Tibial artery (tissue), 4 donors: ENCODE data around the gene JMJD8.
"Not testable (repeated sequence)": the region's sequence is repeated elsewhere in the genome, so short reads cannot be mapped to it uniquely, and the experiment has no call there.

Experiments used
- DNase-seq, 2 donors: peaks; one replicate each; pipeline ENCODE4 v3.0.0-alpha.2; 2019
- H3K27ac ChIP-seq, 2 donors: fragments of 200-600 bp; sonication (generic) in 1 of 2; 1 replicate in 1 of 2; 2 replicates in 1 of 2; pipeline ENCODE4 v1.5.1; 2018 to 2019; ENCODE audit warnings: mild to moderate bottlenecking in 1 of 2
- H3K27me3 ChIP-seq, 2 donors: fragments of 200-600 bp; sonication (generic) in 1 of 2; one replicate each; pipeline versions ENCODE4 v1.5.1 to v1.6.0; 2016 to 2019
- H3K36me3 ChIP-seq, 3 donors: fragments of 200-600 bp; sonication (generic) in 2 of 3; one replicate each; pipeline ENCODE4 v1.5.1; 2016 to 2019; ENCODE audit warnings: mild to moderate bottlenecking in 2 of 3
- H3K4me1 ChIP-seq, 4 donors: fragments of 200-600 bp; sonication (generic) in 2 of 4; 1 replicate in 3 of 4; 2 replicates in 1 of 4; pipeline ENCODE4 v1.5.1; 2016 to 2019
- H3K4me3 ChIP-seq, 2 donors: fragments of 200-600 bp; sonication (generic) in 1 of 2; 1 replicate in 1 of 2; 2 replicates in 1 of 2; pipeline ENCODE4 v1.5.1; 2018 to 2019; ENCODE audit warnings: mild to moderate bottlenecking in 2 of 2
- H3K9me3 ChIP-seq, 3 donors: fragments of 200-600 bp; sonication (generic) in 1 of 3; one replicate each; pipeline ENCODE4 v1.5.1; 2016 to 2019
- intact Hi-C: fragments of 100-400 bp; cut with DNase I; formaldehyde crosslinking; loops from one replicate; pipeline ENCODE4 v1.15.0; 2023; ENCODE audit warnings: low total_unique reads
- TF ChIP-seq, protein P1 (sequence below), 2 experiments: fragments of 200-600 bp in 1 of 2; fragments of 450-650 bp in 1 of 2; IDR thresholded peaks; one replicate each; pipeline ENCODE4 v1.5.1; 2017 to 2019; ENCODE audit warnings: antibody characterized with exemption in 2 of 2, mild to moderate bottlenecking in 1 of 2, moderate library complexity in 1 of 2

Gene JMJD8

DNA sequence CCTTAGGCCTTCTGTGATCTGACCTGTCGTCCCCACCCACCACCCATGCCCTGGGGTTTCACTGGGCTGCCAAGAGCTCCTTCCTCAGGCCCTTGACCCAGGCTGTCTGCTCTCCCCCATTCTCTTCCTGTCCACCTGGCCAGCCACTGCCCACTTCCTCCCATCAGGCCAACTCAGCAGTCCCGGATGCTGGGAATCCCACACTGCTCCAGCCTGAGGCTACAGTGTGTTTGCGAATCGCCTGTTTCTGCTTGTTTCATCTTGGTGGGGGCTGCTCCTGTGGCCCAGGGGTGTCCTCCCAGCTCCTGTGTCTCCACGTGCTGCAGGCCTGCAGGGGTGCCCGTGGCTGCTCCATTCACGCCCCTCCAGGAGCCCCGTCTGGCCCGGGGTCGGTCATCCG, 29.9 kb upstream of the JMJD8 start:
- TF ChIP-seq, protein P1, sequence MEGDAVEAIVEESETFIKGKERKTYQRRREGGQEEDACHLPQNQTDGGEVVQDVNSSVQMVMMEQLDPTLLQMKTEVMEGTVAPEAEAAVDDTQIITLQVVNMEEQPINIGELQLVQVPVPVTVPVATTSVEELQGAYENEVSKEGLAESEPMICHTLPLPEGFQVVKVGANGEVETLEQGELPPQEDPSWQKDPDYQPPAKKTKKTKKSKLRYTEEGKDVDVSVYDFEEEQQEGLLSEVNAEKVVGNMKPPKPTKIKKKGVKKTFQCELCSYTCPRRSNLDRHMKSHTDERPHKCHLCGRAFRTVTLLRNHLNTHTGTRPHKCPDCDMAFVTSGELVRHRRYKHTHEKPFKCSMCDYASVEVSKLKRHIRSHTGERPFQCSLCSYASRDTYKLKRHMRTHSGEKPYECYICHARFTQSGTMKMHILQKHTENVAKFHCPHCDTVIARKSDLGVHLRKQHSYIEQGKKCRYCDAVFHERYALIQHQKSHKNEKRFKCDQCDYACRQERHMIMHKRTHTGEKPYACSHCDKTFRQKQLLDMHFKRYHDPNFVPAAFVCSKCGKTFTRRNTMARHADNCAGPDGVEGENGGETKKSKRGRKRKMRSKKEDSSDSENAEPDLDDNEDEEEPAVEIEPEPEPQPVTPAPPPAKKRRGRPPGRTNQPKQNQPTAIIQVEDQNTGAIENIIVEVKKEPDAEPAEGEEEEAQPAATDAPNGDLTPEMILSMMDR (IDR thresholded peaks at IDR 0.05), result no peak
- no peaks in the 10 kb centered on the region for H3K36me3 ChIP-seq
- H3K27ac ChIP-seq, result no peak overlapping the region
- no peak overlapping the region for H3K4me3 ChIP-seq
- intact Hi-C loops, result loop anchor here (2.0 to 5.0 kb wide), 2 partner anchors 27 to 343 kb away; partner anchors contain the start of gene CIAO3
- H3K27me3 ChIP-seq, result peaks cover 0 to 52% of the 10 kb centered on the region in 2 donors
- no peak for DNase-seq
- peaks cover 0 to 43% (median 29%) of the 10 kb centered on the region in 4 donors for H3K4me1 ChIP-seq
- H3K9me3 ChIP-seq, result no peaks in the 10 kb centered on the region

DNA sequence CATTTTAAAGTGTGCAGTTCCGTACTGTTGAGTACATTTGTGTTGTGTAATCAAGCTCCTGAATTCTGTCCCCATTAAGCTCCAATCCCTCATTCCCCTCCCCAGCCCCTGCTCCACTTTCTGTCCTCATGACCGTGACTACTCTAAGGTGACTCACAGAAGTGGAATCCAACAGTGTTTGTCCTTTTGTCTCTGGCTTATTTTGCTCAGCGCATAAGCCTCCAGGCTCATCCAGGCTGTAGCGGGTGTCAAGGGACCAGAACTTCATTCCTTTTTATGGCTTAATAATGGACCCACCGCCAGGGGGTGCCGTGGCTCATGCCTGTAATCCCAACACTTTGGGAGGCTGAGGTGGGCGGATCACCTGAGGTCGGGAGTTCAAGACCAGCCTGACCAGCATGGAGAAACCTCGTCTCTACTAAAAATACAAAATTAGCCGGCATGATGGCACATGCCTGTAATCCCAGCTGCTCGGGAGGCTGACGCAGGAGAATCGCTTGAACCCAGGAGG, 28.7 kb upstream of the JMJD8 start:
- intact Hi-C loops, result loop anchor here (2.0 to 5.0 kb wide), 2 partner anchors 74 to 345 kb away; no protein-coding TSS in a partner anchor
- not testable (repeated sequence) for H3K4me3 ChIP-seq, DNase-seq, H3K27ac ChIP-seq, H3K9me3 ChIP-seq, H3K36me3 ChIP-seq
- Histone ChIP-seq H3K4me1 (peaks cover 0 to 40% (median 29%) of the 10 kb centered on the region in 4 donors), H3K27me3 (peaks cover 0 to 65% of the 10 kb centered on the region in 2 donors)

DNA sequence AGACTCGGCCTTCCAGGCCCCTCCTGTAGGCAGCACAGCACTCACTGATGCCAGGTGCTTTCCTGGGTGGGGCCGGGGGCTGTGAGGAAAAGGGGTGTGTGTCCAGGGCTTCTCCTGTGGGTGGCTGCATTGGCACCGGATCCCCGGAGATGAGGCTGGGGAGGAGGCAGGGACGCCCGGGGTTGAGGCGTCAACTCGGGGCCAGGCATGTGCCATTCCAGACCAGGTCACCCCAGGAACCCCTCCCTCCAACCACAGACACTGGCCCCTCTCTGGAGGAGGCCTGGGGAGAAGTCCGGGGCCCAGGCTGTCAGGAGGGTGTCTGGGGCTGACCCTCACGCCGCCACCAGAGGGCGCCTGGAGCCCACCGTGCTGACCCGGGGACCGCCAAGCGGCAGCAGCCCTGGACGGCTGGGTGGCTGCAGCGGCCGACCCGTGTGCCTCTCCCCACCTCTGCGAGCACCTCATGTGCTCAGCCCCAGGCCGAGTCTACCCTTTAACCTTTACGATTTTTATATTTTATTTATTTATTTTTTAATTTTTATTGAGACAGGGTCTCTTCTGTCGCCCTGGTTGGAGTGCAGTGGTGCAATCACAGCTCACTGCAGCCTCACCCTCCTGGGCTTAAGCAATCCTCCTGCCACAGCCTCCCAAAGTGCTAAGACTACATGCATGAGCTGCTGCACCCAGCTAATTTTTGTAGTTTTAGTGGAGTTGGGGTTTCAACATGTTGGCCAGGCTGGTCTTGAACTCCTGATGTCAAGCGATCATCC, 27.6 kb upstream of the JMJD8 start:
- no peaks in the 10 kb centered on the region for H3K9me3 ChIP-seq
- H3K27ac ChIP-seq, result no peak overlapping the region
- intact Hi-C loops, result loop anchor here (2.0 to 5.0 kb wide), 2 partner anchors 75 to 346 kb away; no protein-coding TSS in a partner anchor
- H3K4me3 ChIP-seq, result no peak overlapping the region
- TF ChIP-seq, protein P1 (IDR thresholded peaks at IDR 0.05), result peak; percentile 87 to 95
- no peaks in the 10 kb centered on the region for H3K36me3 ChIP-seq
- DNase-seq, result peak; percentile 57 to 83
- peaks cover 0 to 72% of the 10 kb centered on the region in 2 donors for H3K27me3 ChIP-seq
- peaks cover 0 to 43% (median 28%) of the 10 kb centered on the region in 4 donors for H3K4me1 ChIP-seq

DNA sequence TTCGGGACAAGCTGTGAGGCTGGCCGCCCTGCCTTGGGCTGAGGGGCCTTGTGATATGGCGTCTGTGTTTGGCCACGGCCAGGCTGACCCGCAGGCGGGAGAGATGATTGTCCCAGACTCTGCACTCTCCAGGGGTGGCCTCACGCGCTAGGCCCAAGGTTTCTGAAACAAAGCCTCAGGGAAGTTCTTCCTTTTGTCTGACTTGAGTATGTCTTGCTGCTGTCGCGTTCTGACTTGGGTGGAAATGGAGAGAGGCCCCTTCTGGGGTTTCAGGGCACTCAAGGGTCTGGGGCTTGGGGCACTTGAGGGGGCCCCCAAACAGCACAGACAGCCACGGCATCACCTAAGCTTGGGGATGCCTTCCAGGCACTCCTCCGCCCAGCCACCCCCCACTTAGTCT, 26.9 kb upstream of the JMJD8 start:
- no peak overlapping the region for H3K27ac ChIP-seq
- TF ChIP-seq, protein P1 (IDR thresholded peaks at IDR 0.05), result no peak
- DNase-seq, result no peak
- H3K9me3 ChIP-seq, result no peaks in the 10 kb centered on the region
- intact Hi-C loops, result loop anchor here (5.0 kb wide), 1 partner anchor 346 kb away; no protein-coding TSS in a partner anchor
- H3K4me3 ChIP-seq, result no peak overlapping the region
- H3K36me3 ChIP-seq, result no peaks in the 10 kb centered on the region
- peaks cover 0 to 43% (median 27%) of the 10 kb centered on the region in 4 donors for H3K4me1 ChIP-seq
- H3K27me3 ChIP-seq, result peaks cover 0 to 72% of the 10 kb centered on the region in 2 donors

DNA sequence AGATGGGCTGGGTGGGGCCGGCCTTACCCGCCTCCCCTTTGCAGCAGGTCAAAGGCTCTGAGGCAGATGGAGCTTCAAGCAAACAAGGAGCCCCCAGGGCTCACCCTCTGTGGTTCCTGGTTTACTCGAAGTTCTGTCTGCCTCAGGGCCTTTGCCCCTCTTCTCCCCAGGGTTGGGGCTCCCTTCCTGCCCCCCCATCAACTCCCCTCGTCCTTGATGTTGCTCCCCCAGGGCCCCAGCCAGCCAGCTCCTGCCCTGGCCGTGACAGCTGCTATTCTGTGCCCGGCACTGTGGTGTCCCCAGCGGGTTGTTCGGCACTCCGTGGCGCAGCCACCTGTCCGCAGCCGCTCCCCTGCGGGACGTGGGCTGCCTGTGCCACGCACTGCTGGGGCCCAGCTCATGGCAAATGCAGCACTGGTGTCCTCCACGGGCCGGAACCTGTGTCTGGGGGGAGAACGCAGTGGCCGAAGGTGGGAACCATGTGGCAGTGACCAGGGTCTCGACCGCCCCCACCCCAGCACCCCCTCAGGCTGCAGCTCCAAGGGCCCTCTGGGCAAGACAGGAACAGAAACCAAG, 26.5 kb upstream of the JMJD8 start:
- Histone ChIP-seq H3K4me1 (peaks cover 0 to 40% (median 25%) of the 10 kb centered on the region in 4 donors), H3K4me3 (no peak overlapping the region), H3K27ac (no peak overlapping the region), H3K27me3 (peaks cover 0 to 71% of the 10 kb centered on the region in 2 donors), H3K36me3 (no peaks in the 10 kb centered on the region), H3K9me3 (no peaks in the 10 kb centered on the region)
- TF ChIP-seq, protein P1 (IDR thresholded peaks at IDR 0.05), result no peak
- intact Hi-C loops, result loop anchor here (5.0 kb wide), 1 partner anchor 347 kb away; no protein-coding TSS in a partner anchor
- DNase-seq, result no peak
